Stimulated activated CD4-positive, alpha-beta T cell treated with anti-CD3 and anti-CD28 coated beads, Interleukin-15, amount 100 ng/mL, for 48 hours (primary cell): ENCODE measurements around the gene ZNF337.
"Not testable (repeated sequence)": the region's sequence is repeated elsewhere in the genome, so short reads cannot be mapped to it uniquely, and the experiment has no call there.

Experiments
- DNase-seq, 2 donors: peaks; one replicate each; pipeline ENCODE4 v3.0.0-alpha.2; 2020; ENCODE audit warnings: low read depth in 2 of 2

Gene ZNF337

DNA sequence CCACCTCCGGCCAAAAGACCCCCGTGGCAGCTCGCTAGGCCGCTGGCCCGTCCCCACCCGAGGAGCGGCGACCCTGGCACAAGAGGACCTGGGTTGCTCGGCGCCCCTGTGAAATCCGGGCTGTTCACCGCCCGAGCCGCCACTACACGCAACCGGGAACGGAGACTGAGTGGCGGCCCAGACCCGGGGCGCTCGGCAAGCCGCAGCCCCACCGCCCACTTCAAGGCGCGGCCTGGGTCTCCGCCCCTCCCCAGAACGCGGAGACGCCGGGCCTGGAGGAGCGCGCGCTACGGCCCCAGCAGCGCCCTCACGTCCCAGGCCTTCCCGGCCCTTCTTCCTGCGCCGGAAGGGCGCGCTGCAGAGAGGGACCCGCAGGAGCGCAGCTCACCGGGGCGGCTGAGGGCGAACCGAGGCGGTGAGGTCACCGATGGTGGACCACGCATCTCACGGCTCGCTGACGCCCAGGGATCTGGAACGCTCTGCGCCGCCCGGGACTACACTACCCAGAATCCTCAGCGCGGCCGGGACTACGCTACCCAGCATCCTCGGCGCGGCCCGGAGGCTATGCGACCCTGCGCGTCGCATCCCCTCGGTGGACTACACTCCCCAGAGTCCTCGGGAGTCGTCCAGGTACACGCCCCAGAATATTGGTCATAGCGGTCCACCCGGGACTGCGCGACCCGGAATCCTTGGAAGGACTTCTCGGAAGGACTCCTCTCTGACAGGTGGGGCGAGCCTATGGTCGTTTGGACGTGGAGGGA is at the start of gene ZNF337:
ZNF337 (minus strand) TSS at position 483 of the 761 bp plus-strand sequence. CDS start 10,436 bp downstream, outside the sequence.
- DNase-seq = peak; percentile 91 to 94

DNA sequence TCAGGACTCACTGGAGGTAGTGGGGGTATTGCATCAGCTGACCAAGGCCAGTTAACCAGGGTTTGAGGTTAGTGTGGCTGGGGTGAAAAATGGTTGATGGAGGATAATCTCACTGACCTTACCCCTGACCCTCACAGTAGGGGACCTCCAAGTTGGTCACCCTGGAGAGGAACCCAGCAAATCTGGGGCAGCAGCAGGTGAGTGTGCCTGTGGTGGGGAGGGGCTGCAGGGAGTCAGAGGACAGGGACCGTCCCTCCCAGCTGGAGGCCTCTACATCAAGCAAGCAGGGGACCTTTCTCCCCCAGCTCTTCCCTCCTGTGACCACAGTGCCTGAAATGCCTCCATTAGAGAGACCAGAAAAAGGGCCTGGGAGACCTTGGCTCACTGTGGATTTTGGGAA is 49.1 kb upstream of the ZNF337 start:
- no peak for DNase-seq

DNA sequence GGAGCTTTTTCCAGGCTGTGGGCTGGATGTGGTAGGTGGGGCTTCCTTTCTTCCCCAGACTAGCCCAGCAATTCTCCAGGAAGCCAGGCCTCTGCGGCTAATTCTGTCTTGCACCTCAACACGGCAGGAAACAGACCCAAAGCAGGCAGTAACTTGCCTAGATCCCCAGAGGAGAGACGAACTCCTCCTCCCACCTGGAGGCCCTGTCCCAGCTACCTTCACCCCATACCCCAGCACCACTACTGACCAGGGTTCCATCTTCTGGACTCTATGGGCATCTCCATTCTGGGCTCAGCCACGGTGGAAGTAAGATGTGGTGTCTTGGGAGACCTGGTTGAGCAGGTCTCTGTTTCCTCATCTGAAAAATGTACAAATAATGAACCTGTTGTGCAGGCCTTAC is 48.4 kb upstream of the ZNF337 start:
- DNase-seq = no peak

DNA sequence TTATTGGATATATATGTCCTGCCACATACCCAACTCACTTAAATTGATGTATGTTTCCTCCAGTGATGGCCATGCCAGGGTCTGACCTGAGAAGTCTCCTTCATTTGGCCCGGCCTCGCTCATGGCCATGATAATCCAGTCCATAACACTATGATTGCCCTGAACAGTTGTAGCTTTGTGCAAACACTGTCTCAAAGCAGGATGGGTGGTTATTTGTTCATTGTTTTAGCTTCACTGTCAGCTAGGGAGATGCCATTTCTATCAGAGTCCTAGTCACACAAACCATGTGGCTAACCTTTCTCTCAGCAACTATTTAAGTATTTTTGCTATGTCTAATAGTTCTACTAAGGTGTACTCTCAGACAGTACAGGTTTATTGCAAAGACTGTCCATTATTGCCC is 47.6 kb upstream of the ZNF337 start:
- DNase-seq = no peak

DNA sequence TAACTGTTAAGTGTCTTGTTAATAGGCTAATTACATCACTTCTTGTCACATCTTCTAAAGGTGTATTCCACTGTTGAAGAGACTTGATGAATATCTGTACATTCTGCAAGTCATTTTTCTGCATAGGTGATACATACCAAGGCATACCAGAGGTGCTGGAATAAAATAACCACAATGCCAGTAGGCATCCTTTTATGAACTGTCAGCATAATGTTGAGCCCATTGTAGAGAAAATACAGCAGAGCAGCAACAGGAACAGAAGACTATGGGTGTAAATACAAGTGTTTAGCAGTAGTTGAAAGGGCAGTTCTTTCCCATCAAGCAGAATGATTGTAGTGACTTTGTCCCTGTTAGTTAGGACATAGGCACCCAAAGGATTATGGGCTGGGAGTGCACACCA is 44.4 kb upstream of the ZNF337 start:
- DNase-seq = no peak

DNA sequence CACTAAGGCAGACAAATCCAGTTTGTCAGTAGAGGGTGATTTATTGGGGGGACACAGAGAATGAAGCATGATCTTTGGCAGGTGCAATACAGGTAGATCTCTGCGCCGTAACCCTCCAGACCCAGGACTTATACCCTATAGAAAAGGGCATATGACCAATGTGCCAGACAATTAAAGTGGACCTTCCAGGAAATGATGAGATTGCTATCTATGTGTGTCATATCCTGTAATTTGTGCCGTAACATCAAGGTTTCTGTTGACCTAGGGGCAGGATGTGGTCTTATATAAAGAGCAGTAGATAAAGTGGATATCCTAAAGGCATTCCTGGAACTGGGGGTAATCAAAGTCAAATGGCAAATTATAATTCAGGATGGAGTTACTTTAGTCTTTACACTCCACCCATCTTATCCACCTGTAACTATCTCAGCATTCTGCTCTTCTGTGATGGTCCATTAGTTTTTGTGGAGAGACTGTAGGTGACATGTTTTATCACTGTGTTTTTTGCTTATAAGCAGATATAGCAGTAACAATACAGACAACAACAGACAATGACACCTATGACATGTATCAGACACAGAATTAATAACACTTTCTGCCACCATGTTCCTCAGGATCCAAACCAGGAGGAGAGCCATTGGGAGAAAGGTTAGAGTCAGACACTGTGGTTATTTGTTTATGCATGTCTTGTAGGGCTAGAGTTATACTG is 43.1 kb upstream of the ZNF337 start:
- no peak for DNase-seq

DNA sequence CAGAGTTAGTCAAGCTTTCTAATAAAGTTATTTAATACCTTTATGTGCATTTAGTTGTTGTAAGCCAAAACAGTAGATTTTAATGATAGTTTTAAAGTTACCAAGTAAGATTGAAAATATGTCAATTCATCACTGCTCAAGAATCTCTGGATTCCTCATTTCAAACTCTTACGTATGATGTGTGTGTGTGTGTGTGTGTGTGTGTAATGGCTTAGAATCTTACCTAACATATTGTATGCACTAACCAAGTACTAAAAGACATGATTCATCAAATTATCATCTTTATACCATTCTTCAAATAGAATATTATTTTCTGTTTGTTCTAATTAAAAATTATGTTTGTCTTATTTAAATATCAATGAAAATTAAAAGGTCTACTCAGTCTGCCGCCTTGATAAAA is 41.5 kb upstream of the ZNF337 start:
- no peak for DNase-seq

DNA sequence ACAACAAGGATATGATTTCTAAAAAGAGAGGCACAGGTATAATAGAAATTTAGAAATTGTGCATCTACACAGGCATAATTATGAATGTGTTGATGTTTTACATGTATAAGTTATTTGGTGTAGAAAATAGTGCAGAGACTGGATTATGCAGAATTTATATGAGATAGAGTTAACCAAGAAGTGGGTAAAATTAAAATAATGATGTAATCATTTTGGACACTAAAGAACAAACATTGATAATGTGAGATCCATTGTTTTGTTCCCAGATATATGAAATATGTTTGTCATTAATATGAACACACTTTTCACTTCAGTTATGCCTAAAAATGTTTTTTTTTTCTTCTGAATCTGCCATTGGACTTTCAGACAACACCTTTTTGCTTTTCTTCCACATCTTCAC is 37.2 kb upstream of the ZNF337 start:
- no peak for DNase-seq

DNA sequence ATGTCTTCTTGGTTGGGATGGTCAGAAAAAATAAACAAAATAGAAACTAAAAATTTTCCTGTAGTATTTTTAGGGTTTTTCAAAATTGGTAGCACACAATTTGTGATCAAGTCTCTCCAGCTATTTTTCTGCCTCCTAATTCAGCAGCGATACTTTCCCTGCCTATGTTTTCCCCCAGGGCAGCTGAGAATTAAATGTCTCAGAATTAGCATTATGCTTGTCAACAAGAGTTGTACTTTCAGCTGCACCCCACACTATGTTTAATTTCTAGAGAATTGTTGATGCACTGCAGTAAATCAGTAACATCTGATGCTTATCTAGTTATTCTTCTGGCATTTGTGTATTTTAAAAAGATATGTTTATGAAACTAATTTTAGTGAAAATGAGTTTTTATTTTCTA is 34.2 kb upstream of the ZNF337 start:
- no peak for DNase-seq

DNA sequence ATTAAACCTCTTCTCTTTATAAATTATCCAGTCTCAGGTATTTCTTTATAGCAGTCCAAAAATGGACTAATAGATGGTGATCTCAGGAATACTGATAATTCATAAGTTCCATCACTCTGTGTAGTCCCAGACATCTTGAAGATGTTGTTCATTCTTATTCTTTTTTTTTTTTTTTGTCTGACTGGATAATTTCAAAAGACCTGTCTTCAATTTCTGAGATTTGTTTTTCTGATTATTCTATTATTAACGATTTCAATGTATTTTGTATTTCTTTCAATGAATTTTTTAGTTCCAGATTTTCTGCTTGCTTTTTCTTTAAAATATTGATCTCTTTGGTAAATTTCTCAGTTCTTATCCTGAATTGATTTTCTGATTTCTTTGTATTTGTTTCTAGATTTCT is 29.7 kb upstream of the ZNF337 start:
- no peak for DNase-seq

DNA sequence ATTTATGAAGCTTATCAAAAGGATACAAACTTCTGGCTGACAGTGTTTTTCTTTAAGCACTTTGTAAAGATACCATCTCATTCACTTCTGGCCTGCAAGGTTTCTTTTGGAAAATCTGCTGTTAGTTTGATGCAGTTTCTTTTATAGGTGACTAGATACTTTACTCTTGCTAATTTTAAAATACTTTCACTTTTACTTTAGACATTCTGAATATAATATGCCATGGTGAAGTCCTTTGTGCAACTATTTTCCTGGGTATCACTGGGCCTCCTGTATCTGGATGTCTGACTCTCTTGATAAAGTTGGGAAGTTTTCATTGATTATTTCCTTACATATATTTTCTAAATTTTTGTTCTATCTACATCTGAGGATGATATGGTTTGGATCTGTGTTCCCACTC is 29.0 kb upstream of the ZNF337 start:
- no peak for DNase-seq

DNA sequence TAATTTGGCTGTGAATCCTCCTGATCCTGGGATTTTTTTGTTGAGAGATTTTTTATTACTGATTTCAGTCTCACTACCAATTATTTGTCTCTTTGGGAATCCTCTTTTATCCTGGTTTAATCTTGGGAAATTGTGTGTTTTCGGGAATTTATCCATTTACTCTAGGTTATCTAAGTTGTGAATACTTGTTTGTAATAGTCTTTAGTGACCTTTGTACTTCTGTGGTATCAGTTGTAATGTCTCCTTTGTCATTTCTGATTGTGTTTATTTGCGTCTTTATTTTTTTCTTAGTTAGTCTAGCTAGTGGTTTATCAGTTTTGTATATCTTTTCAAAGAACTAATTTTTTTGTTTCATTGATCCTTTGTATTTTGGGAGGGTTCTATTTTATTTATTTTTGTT is 27.3 kb upstream of the ZNF337 start:
- DNase-seq = no peak

DNA sequence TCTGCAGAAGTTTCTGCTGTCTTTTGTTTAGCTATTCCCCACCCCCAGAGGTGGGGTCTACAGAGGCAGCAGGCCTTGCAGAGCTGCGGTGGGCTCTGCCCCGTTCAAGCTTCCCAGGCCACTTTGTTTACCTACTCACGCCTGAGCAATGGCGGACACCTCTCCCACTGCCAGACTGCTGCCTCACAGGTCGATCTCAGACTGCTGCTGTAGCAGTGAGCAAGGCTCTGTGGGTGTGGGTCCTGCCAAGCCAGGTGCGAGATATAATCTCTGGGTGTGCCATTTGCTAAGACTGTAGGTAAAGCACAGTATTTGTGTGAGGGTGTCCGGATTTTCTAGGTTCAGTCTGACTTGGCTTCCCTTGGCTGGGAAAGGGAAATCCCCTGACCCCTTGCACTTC is 23.6 kb upstream of the ZNF337 start:
- no peak for DNase-seq

DNA sequence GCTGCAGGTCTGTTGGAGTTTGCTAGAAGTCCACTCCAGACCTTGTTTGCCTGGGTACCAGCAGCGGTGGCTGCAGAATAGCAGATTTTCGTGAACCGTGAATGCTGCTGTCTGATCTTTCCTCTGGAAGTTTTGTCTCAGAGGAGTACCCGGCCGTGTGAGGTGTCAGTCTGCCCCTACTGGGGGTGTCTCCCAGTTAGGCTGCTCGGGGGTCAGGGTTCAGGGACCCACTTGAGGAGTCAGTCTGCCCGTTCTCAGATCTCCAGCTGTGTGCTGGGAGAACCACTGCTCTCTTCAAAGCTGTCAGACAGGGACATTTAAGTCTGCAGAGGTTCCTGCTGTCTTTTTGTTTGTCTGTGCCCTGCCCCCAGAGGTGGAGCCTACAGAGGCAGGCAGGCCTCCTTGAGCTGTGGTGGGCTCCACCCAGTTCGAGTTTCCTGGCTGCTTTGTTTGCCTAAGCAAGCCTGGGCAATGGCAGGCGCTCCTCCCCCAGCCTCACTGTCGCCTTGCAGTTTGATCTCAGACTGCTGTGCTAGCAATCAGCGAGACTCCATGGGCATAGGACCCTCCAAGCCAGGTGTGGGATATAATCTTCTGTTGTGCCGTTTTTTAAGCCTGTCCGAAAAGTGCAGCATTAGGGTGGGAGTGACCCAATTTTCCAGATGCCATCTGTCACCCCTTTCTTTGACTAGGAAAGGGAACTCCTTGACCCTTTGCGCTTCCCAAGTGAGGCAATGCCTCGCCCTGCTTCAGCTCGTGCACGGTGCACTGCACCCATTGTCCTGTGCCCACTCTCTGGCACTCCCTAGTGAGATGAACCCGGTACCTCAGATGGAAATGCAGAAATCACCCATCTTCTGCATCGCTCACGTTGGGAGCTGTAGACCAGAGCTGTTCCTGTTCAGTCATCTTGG is 22.5 kb upstream of the ZNF337 start:
- DNase-seq = not testable (repeated sequence)

DNA sequence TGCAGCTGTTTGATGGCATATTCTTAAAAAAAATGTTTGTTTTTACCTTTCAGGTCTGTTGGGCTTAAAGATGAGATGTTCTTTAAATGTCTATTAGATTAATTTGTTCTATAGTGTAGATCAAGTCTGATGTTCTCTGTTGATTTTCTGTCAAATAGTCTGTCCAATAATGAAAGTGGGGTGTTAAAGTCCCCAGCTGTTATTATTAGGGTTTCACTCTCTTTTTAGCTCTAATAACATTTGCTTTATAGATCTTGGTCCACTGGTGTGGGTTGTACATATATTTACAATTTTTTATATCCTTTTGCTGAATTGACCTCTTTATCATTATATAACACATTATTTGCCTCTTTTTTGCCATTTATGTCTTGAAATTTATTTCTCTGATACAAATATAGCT is 11.0 kb upstream of the ZNF337 start:
- DNase-seq = no peak

DNA sequence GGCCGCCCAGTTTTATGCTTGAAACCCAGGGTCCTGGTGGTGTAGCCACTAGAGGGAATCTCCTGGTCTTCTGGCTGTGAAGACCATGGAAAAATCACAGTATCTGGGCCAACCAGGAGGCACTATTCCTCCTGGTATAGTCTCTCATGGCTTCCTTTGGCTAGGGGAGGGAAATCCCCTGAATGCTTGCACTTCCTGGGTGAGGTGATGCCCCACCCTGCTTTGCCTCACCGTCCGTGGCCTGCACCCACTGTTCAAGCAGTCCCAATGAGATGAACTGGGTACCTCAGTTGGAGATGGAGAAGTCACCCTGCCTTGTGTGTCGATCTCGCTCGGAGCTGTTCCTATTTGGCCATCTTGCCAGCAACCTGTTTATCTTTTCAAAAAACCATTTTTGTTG is 10.1 kb upstream of the ZNF337 start:
- no peak for DNase-seq

DNA sequence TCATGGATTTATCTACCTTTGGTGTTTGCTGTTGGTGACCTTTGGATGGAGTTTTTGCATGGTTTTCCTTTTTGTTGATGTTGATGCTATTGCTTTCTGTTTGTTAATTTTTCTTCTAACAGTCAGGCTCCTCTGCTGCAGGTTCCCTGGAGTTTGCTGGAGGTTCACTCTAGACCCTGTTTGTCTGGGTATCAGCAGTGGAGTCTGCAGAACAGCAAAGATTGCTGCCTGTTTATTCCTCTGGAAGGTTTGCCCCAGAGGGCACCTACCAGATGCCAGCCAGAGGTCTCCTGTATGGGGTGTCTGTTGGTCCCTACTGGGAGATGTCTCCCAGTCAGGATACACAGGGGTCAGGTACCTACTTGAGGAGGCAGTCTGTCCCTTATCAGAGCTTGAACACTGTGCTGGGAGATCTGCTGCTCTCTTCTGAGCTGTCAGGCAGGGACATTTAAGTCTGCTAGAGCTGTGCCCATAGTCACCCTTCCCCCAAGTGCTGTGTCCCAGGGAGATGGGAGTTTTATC is 9.2 kb upstream of the ZNF337 start:
- no peak for DNase-seq

DNA sequence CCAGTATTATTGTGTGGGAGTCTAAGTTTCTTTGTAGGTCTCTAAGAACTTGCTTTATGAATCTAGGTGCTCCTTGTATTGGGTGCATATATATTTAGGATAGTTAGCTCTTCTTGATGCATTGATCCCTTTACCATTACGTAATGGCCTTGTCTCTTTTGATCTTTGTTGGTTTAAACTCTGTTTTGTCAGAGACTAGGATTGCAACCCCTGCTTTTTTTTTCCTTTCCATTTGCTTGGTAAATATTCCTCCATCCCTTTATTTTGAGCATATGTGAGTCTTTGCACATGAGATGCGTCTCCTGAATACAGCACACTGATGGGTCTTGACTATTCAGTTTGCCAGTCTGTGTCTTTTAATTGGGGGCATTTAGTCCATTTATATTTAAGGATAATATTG is 7.7 kb upstream of the ZNF337 start:
- not testable (repeated sequence) for DNase-seq

DNA sequence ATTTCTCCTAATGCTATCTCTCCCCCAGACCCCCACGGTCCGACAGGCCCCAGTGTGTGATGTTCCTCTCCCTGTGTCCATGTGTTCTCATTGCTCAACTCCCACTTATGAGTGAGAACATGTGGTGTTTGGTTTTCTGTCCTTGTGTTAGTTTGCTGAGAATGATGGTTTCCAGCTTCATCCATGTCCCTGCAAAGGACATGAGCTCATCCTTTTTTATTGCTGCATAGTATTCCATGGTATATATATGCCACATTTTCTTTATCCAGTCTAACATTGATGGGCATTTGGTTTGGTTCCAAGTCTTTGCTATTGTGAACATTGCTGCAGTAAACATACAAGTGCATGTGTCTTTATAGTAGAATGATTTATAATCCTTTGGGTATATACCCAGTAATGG is 4.2 kb upstream of the ZNF337 start:
- DNase-seq = not testable (repeated sequence)

DNA sequence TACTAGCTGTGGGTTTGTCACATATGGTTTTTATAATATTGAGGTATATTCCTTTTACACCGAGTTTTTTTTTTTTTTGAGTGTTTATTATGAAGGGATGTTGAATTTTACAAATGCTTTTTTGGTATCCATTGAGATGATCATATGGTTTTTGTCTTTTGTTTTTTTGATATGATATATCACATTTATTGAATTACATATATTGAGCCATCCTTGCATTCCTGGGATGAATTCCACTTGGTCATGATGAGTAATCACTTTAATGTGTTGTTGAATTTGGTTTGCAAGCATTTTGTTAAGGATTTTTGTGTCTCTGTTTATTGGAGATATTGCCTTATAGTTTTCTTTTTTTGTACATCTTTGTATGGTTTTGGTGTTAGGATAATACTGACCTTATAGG is 3.3 kb upstream of the ZNF337 start:
- DNase-seq = no peak

DNA sequence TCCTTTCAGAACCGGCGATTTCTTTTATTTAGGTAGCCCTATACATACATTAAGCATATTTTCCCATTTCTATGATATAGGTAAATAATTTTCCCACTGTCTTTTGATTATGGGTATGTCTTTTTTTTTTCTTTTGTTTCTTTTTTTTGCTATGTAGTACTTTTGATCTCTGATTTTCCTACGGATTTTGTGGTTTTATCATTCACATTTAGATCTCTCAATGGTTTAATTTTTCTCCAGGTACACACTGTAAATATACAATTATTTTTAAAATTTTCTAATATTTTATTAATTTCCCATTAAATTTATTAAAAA is 436 bp upstream of the ZNF337 start:
- no peak for DNase-seq
